Endothelial cell of umbilical vein (primary cell): Measurements from ENCODE around the gene ODAD4.

Source experiments
- EZH2 ChIP-seq: IDR thresholded peaks from 2 replicates; pipeline ENCODE4 v1.6.1; 2012; ENCODE audit warnings: borderline replicate concordance, low read depth, mild to moderate bottlenecking, moderate library complexity, low read length, inconsistent platforms; ENCODE audit not compliant: severe bottlenecking
- JUN ChIP-seq: IDR thresholded peaks from 2 replicates; pipeline ENCODE4 v1.6.1; 2011; ENCODE audit warnings: borderline replicate concordance, low read depth; ENCODE audit not compliant: insufficient read length, insufficient read depth
- MYC ChIP-seq: IDR thresholded peaks from one replicate; pipeline ENCODE4 v1.6.1; 2011; ENCODE audit warnings: mild to moderate bottlenecking, low read depth, low read length
- POLR2A ChIP-seq: IDR thresholded peaks from 2 replicates; pipeline ENCODE4 v1.6.1; 2012; ENCODE audit warnings: low read depth, mild to moderate bottlenecking, control low read depth, low read length
- POLR2AphosphoS5 ChIP-seq: IDR thresholded peaks from 2 replicates; pipeline ENCODE4 v1.6.1; 2012; ENCODE audit warnings: low read depth, mild to moderate bottlenecking, control low read depth, low read length, moderate library complexity; ENCODE audit not compliant: insufficient read depth
- TF ChIP-seq, protein P1 (sequence below), 2 donors: IDR thresholded peaks; 1 replicate in 1 of 2; 2 replicates in 1 of 2; pipeline ENCODE4 v1.5.1; 2011; ENCODE audit warnings: low read length in 2 of 2, mild to moderate bottlenecking in 2 of 2, moderate library complexity in 2 of 2, control low read depth in 1 of 2, inconsistent platforms in 1 of 2, low read depth in 1 of 2; ENCODE audit not compliant: insufficient read depth in 1 of 2; ENCODE audit errors: extremely low read depth in 1 of 2
- TF ChIP-seq, protein P2 (sequence below): IDR thresholded peaks from 2 replicates; pipeline ENCODE4 v1.6.1; 2011; ENCODE audit not compliant: insufficient read depth, insufficient read length

DNA sequence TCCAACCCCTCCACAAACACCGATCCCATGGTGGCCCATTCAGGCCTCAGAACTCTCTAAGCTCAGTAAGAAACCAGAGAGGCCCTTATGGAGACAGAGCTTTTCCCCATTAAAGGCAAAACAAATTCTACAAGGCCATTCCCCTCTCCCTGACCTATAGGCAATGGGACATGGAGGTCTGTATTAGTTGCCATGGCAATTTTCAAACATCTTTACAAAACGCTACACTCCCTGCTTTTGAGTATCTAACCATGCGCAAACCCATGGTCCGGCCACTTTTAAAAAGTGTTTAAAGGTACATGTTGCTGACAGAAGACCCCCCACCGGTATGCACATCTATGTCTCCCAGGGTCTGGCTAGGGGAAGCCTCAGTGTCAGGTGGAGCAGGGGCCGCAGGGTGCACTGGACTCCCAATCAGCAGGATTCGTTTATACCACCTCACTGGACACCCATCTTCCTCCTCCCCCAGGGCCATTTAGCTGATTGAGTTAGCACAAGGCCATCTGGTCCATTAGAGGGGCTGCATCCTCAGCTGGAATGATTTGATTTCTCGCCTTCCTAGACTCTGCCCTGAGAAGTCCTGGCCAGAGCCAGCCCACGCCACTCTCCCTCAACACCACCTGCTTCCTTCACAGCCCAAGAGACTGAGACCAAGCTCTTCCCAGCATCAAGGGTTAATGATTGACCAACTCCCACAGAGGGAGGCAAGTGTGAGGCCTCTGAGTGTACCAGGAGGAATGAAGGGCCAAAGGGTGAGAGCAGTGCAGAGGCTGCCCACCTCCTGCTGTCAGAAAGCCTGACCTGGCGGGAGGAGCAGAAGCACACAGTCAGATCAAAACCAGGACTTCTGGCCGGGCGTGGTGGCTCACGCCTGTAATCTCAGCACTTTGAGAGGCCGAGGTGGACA, 22.5 kb upstream of the ODAD4 start:
- TF ChIP-seq POLR2AphosphoS5 (no peak), POLR2A (no peak), EZH2 (no peak), MYC (no peak), JUN (no peak)
- TF ChIP-seq, protein P1, sequence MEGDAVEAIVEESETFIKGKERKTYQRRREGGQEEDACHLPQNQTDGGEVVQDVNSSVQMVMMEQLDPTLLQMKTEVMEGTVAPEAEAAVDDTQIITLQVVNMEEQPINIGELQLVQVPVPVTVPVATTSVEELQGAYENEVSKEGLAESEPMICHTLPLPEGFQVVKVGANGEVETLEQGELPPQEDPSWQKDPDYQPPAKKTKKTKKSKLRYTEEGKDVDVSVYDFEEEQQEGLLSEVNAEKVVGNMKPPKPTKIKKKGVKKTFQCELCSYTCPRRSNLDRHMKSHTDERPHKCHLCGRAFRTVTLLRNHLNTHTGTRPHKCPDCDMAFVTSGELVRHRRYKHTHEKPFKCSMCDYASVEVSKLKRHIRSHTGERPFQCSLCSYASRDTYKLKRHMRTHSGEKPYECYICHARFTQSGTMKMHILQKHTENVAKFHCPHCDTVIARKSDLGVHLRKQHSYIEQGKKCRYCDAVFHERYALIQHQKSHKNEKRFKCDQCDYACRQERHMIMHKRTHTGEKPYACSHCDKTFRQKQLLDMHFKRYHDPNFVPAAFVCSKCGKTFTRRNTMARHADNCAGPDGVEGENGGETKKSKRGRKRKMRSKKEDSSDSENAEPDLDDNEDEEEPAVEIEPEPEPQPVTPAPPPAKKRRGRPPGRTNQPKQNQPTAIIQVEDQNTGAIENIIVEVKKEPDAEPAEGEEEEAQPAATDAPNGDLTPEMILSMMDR (IDR thresholded peaks at IDR 0.05; ENCODE audit: extremely low read depth in 1 of 2, insufficient read depth in 1 of 2, low read depth in 1 of 2, low read length in 2 of 2): no peak
- TF ChIP-seq, protein P2, sequence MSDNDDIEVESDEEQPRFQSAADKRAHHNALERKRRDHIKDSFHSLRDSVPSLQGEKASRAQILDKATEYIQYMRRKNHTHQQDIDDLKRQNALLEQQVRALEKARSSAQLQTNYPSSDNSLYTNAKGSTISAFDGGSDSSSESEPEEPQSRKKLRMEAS: no peak
